Activated CD8-positive, alpha-beta memory T cell treated with anti-CD3 and anti-CD28 coated beads, Interleukin-2, amount 50 U/mL, for 48 hours (primary cell): ENCODE results near the gene FOXD1.
"Not testable (repeated sequence)": the region's sequence is repeated elsewhere in the genome, so short reads cannot be mapped to it uniquely, and the experiment has no call there.

Source experiments
- DNase-seq: peaks from one replicate; pipeline ENCODE4 v3.0.0-alpha.2; 2020

Gene FOXD1

GRCh38 chr5:73448463-73449136, at the start of gene FOXD1:
Gene FOXD1, minus strand, starts transcription at chr5:73448777. Its CDS starts 415 bp downstream, at chr5:73448362.
- peak; percentile 75 for DNase-seq

DNA sequence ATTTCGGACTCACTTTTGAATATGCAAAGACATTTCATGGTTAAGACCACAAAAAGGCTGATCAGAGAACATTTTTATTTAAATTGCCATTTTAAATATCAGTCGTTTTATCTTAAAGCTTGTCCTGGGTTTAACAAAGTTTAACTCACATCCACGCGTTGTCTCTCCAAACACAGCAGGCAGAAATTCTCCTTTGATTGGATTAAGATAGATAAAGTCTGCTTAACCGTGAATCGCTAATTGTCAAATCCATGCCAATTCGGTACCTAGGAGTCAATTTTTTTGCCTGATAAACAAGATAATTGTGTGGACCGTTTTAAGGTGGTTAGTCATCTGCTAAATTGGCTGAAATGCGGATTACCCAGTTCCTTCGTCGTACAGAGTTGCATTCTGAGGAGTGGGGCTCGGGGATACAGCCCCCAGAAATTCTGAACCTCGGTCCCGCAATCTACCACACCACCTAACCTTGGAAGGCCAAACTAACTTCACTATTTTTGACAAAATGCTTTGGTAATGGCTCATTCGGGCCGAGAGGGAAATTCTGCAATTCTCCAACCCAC, 49.0 kb upstream of the FOXD1 start:
- no peak for DNase-seq

DNA sequence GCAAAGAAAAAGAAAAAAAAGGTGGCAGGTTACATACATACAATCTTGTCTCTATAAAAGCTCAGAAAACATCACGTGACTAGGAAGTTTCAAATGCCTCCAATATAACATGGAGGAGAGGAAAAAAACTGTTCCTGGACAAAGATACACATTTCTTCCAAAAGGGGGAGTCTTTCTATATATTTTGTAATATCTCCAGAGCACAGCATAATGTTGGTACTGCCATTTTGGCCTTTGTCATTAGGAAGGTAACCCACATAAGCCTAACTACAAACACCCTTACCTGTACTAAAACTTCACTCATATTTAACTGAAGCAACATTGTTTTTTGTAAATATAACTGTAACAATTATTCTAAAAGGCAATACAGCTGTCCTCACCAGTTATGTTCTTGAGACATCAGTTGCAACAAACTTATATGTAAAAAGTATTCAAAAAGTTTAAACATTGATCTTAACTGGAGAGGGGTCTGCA, 48.4 kb upstream of the FOXD1 start:
- DNase-seq: no peak

DNA sequence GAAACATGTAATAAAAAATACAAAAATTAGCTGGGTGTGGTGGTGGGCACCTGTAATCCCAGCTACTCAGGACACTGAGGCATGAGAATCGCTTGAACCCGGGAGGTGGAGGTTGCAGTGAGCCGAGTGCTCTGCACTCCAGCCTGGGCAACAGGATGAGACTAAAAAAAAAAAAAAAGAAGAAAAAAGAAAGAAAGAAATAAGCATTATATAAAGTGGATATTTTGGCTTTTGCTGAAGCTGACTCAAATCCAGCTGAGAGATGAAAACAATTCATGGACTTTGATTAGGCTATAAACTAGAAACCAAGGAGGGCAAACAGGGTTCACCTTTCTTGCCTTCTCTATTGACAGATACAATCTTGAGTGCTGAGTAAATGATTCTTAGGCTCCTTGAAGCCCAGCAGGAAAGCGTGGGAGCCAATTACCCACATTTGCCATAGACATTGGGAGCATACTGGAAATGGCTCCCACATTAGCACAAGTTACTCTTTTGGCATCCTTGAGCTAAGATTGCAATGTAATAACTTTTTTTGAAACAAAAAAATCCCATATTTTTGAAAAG, 47.3 kb upstream of the FOXD1 start:
- DNase-seq: no peak

DNA sequence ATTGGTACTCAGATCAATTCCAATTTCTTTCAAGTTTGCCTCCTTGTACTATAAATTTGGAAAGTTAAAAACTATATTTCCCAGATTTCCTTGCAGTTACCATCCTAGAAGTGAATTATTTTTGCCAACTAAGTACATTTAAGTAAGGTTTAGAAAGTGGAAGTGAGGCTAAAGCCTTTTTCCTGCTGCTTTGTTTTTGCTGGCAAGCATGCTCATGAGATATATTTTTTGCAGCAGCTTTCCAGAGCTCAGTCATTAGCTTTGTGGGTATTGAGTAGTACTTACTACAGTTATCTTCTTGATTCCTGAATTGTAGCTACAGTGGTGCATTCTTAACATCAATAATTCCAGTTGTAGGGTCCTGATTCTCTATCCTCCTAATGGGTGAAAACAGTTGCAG, 46.1 kb upstream of the FOXD1 start:
- DNase-seq: no peak

DNA sequence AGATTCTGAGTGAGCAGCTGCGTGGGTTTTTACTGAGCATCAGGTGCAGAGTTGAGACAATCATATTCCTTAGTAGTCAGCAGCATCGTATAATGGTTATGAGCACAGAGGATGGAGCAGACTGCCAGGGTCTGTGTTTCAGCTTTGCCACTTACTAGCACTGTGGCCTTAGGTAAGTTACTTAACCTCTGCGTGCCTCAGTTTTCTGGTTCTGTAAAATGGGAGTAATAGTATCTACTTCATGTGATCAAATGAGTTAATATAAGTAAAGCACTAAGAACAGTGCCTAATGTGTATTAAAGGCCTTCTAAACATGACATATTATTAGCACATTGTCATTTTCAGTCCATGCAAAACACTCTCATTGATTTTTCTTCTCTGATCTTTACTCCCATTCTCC, 44.8 kb upstream of the FOXD1 start:
- no peak for DNase-seq

- no peak for DNase-seq
Measured at GRCh38 chr5:73491155-73491554, 42.6 kb upstream of the FOXD1 start.

GRCh38 chr5:73490088-73490487, 41.5 kb upstream of the FOXD1 start:
- no peak for DNase-seq

GRCh38 chr5:73488806-73489205, 40.2 kb upstream of the FOXD1 start:
- DNase-seq: no peak

- no peak for DNase-seq
Measured at GRCh38 chr5:73487815-73488214, 39.2 kb upstream of the FOXD1 start.

GRCh38 chr5:73487257-73487656, 38.7 kb upstream of the FOXD1 start:
- DNase-seq: not testable (repeated sequence)

GRCh38 chr5:73486119-73486899, 37.7 kb upstream of the FOXD1 start:
- no peak for DNase-seq

DNA sequence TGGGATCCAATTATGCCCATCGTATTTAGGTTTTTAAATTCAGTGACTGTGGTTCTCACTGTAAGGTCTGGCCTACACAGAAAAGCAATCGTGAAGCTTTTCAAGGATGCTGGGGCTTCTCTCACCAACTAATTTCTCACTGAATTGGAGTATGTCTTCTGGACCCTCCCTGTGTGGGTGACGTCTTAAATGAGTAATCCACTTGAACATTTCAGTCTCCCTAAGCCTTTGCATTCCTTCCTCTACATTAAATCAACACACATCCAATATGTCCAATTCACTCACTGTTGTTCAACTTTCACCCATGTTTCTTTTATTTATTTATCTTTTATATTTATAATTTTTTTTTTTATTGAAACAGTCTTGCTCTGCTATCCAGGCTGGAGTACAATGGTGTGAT, 37.1 kb upstream of the FOXD1 start:
- no peak for DNase-seq

DNA sequence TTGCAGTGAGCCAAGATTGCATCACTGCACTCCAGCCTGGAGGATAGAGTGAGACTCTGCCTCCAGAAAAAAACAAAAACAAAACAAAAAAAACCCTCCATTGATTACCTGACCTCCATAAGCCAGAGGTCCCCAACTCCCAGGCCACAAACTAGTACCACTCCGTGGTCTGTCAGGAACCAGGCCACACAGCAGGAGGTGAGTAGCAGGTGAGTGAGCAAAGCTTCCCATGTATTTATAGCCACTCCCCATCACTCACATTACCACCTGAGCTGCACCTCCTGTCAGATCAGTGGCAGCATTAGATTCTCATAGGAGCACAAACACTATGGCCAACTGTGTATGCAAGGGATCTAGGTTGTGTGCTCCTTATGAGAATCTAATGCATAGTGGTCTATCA, 35.9 kb upstream of the FOXD1 start:
- DNase-seq: no peak

DNA sequence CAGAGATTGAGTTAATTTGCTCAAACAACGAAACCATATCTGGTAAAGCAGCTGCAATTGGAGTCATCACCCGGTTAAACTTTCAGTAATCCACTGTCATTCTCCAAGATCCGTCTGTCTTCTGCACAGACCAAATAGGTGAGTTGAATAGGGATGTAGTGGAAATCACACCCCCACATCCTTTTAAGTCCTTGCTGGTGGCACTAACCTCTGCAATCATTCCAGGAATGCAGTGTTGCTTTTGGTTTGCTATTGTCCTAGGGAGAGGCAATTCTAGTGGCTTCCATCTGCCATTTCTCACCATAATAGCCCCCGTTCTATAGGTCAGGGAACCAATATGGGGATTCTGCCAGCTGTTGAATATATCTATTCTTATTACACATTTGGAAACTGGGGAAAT, 35.1 kb upstream of the FOXD1 start:
- no peak for DNase-seq

DNA sequence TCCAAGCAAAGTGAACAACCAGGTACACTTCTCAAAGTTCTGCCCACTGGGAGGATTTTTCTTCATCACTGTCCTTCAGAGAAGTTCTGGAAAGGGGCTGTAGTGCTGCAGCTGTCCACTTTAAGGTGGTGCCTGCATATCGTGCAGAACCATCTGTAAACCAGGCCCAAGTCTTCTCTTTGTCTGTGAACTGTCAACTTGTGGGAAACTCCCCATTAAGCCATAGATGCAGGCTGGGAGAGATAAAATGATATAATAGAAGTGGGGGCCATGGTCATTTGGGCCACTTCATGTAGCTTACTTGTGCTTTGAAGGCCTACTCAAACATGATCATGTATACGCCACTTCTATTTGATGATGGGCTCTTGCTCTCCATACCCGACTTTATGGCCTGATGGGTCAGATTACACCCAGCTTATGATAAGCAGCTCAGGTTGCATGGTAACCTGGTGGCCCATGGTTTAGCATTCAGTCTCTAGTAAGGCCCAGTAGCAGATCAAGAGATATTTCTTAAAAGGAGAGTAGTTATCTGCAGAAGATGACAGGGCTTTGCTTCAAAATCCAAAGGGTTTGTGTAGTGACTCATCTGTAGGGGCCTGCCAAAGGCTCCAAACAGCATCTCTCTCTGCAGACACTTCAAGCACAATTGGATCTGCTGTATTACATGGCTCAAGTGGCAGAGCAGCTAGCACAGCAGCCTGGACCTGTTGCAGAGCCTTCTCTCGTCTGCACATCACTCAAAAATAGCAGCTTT, 34.0 kb upstream of the FOXD1 start:
- DNase-seq: no peak

GRCh38 chr5:73480500-73480899, 31.9 kb upstream of the FOXD1 start:
- no peak for DNase-seq

DNA sequence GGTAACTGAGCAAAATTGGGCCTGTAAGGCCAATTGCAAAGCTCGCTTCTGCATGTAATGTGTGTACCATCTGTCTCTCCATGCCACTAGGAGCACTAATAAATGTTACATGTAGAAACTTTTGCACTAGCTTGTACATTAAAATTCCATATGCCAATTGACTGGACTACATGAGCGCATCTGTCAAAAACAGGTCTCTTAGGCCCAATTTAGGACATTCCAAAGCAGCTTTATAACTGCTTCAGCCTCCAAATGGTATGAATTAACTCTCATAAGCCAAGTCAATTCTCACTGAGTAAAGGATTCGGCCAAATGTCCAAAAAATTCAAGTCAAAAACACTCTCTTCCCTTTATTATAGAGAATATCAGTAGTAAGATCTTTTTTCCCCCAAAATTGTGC, 23.5 kb upstream of the FOXD1 start:
- DNase-seq: no peak

DNA sequence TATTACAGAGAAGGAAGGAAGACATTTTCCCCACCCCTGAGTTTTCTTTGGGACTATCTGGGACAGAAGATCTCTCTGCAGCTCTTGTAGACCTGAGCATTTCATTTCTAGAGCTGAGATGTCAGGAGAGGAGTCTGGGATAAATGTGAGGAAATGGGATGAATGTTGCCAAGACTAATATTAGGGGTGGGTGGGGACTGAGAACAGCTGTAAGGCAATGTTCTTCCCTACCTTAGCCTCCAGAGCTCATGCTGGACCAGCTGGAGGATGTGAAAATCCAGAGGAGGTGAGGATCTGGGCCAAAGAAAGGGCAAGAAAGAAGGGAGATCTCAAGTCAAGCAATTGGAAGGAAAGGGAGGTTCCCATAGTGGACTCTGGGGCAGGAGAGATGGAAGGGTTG, 23.1 kb upstream of the FOXD1 start:
- no peak for DNase-seq

GRCh38 chr5:73469878-73470277, 21.3 kb upstream of the FOXD1 start:
- DNase-seq: no peak

DNA sequence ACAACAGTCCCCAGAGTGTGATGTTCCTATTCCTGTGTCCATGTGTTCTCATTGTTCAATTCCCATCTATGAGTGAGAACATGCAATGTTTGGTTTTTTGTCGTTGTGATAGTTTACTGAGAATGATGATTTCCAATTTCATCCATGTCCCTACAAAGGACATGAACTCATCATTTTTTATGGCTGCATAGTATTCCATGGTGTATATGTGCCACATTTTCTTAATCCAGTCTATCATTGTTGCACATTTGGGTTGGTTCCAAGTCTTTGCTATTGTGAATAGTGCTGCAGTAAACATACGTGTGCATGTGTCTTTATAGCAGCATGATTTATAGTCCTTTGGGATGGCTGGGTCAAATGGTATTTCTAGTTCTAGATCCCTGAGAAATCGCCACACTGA, 20.1 kb upstream of the FOXD1 start:
- not testable (repeated sequence) for DNase-seq

GRCh38 chr5:73464016-73464745, 15.6 kb upstream of the FOXD1 start:
- DNase-seq: no peak
